Body of pancreas (tissue), 4 donors: ENCODE data around the gene CBS. TPM values are rescaled to one million over a fixed set of nuclear protein-coding genes. Genes with fewer than 3 reads are reported as not detected.
"Not testable (repeated sequence)": the region's sequence is repeated elsewhere in the genome, so short reads cannot be mapped to it uniquely, and the experiment has no call there.

Experiments
- ATAC-seq: fragments of 150-250 bp; one replicate; pipeline ENCODE4 v1.9.1; 2016
- DNase-seq, 4 donors: peaks; one replicate each; pipeline ENCODE4 v3.0.0-alpha.2; 2019
- H3K27ac ChIP-seq, 4 donors: fragments of 200-600 bp; sonication (generic); 1 replicate in 3 of 4; 2 replicates in 1 of 4; pipeline versions ENCODE4 v1.5.1 to v1.6.1; 2016 to 2019; ENCODE audit warnings: mild to moderate bottlenecking in 1 of 4, mixed read lengths in 1 of 4, moderate library complexity in 1 of 4
- H3K27me3 ChIP-seq, 2 donors: fragments of 200-600 bp; sonication (generic); one replicate each; pipeline ENCODE4 v1.6.0; 2016; ENCODE audit warnings: mild to moderate bottlenecking in 1 of 2
- H3K36me3 ChIP-seq, 2 donors: fragments of 200-600 bp; sonication (generic); replicated peaks in 1 of 2; 2 replicates each; pipeline ENCODE4 v1.5.1; 2016; ENCODE audit warnings: low read depth in 2 of 2; ENCODE audit not compliant: insufficient read depth in 1 of 2
- H3K4me1 ChIP-seq: fragments of 200-600 bp; sonication (generic); one replicate; pipeline ENCODE4 v1.6.0; 2016
- H3K4me3 ChIP-seq, 2 donors: fragments of 200-600 bp; sonication (generic); 1 replicate in 1 of 2; 2 replicates in 1 of 2; pipeline ENCODE4 v1.5.1; 2016 to 2019
- H3K9me3 ChIP-seq, 3 donors: fragments of 200-600 bp; sonication (generic); 1 replicate in 2 of 3; 2 replicates in 1 of 3; pipeline ENCODE4 v1.5.1; 2016
- WGBS, 2 donors: methylation state at CpG; one replicate each; pipeline ENCODE4 v1.1.5; 2017; 5-methylcytosine and 5-hydroxymethylcytosine counted together
- intact Hi-C: fragments of 100-400 bp; cut with DNase I; formaldehyde crosslinking; loops from one replicate; pipeline ENCODE4 v1.15.1; 2023
- total RNA-seq, 2 donors: library from RNA; depleted of rRNA; stranded (reverse); fragments of >200 nt; gene quantifications; one replicate each; pipeline ENCODE4 v1.1.0, GENCODE V29; 2016

The CBS gene
- total RNA-seq, 2 donors from 2014 or later = 196 to 199 TPM

- intact Hi-C loops, ATAC-seq: not testable (repeated sequence)
Measured at GRCh38 chr21:43091979-43092614, 16.5 kb upstream of the CBS start.

GRCh38 chr21:43090947-43091346 lies 15.3 kb upstream of the CBS start:
- H3K27ac ChIP-seq, H3K4me1 ChIP-seq, H3K27me3 ChIP-seq, DNase-seq, intact Hi-C loops, H3K4me3 ChIP-seq, ATAC-seq, H3K9me3 ChIP-seq, H3K36me3 ChIP-seq: not testable (repeated sequence)
- WGBS, 2 donors = 100% methylated on average over 1 of the region's 3 CpGs; no CpG with 5 or more reads in 1 of the 2 donors

More at GRCh38 chr21:43091979-43092614, 16.5 kb upstream of the CBS start:
- H3K36me3 ChIP-seq, H3K4me1 ChIP-seq, H3K9me3 ChIP-seq, DNase-seq, H3K4me3 ChIP-seq, H3K27ac ChIP-seq, H3K27me3 ChIP-seq: not testable (repeated sequence)
- WGBS, 2 donors = no CpG with 5 or more reads among the region's 16 CpGs

DNA sequence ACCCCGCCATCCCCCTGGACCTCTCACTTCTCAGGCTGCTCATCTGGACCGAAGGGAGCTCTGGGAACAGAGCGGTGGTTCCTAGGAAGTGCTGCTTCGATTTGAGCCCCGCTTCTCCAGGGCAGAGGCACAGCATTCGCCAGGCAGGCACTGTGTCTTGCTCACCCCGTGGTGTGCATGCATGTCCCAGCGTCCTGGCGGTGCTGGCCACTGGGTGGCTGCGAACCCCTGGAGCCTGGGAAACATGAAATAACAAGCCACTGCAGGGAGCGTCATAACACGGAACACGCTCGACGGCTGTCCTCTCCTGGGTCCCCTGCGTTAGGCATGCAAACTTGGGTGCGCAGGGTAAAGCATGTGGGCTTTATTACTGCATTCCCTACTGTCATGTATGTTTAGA lies 13.8 kb upstream of the CBS start:
- H3K27me3 ChIP-seq, ATAC-seq, H3K4me1 ChIP-seq, intact Hi-C loops, H3K4me3 ChIP-seq, H3K9me3 ChIP-seq, DNase-seq, H3K36me3 ChIP-seq, H3K27ac ChIP-seq: not testable (repeated sequence)
- WGBS, 2 donors = no CpG with 5 or more reads among the region's 17 CpGs

- ATAC-seq = peak; percentile 86
- H3K27me3 ChIP-seq, H3K4me1 ChIP-seq, DNase-seq, H3K36me3 ChIP-seq, H3K9me3 ChIP-seq, H3K4me3 ChIP-seq, intact Hi-C loops, H3K27ac ChIP-seq: not testable (repeated sequence)
- no CpG with 5 or more reads among the region's 24 CpGs for WGBS, 2 donors
Measured at GRCh38 chr21:43082587-43083300, 7.1 kb upstream of the CBS start.

DNA sequence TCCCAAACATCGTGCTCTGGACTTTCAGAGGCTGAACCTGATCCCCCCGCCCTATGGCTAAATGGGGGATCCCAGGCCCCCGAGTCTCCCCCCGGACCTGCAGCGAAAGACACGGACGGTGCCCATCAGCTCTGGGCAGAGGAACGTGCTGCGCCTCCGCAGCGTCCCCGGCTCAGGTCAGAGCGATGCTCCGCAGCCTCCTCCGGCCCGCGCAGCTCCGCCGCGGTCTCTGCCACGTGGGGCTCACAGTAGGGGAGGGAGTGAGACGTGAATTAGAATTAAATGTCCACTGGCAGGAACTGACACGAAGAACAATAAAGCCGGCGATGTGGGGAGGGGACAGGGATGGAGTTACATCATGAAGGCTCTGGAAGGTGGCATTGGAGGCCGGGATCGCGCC lies 1.0 kb upstream of the CBS start:
- H3K27me3 ChIP-seq, intact Hi-C loops, H3K27ac ChIP-seq, ATAC-seq, DNase-seq, H3K4me1 ChIP-seq, H3K36me3 ChIP-seq, H3K9me3 ChIP-seq, H3K4me3 ChIP-seq: not testable (repeated sequence)
- WGBS, 2 donors = no CpG with 5 or more reads among the region's 28 CpGs

GRCh38 chr21:43076023-43076637 lies 495 bp upstream of the CBS start:
- H3K4me3 ChIP-seq, H3K9me3 ChIP-seq, H3K36me3 ChIP-seq, H3K27me3 ChIP-seq, H3K4me1 ChIP-seq, DNase-seq, H3K27ac ChIP-seq, intact Hi-C loops: not testable (repeated sequence)
- no CpG with 5 or more reads among the region's 77 CpGs for WGBS, 2 donors
- peak; percentile 16 for ATAC-seq

DNA sequence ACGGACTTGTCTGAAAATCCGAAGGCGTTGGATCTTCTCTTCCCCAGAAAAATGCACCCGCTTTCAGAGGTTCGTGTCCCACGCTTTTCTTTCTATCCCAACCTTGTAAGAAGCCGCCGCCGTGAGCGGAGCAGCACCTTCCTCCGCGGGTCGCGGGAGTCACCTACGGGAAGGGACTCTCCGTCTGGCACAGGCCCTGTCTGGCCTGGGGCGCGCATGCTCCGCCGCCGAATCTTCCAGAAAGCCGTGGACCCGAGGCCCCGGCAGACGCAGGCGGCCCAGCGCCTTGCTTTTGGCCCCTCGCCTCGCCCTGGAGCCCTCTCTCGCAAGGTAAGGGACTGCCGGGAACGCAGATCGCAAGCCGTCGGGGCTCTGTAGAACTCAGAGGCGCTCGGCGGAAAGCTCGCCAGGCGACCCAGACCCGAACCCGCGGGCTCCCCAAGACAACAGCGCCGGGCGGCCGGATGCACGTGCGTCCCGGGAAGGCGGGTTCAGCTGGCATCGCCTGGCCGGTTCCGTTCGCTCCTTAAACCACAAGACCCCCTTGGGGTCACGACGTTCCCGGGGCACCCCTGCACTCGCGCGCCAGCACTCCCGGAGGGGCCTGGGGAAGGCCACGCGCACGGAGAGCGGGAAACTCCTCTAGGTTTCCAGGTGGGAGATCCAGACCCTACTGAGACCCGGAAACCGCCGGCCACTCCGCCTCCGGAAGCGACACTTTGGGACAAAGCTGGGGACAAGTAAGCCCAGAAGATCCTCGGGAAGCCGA lies 1.1 kb downstream of the CBS start:
- H3K36me3 ChIP-seq, H3K4me1 ChIP-seq, H3K27me3 ChIP-seq, H3K9me3 ChIP-seq, H3K27ac ChIP-seq, intact Hi-C loops, DNase-seq, H3K4me3 ChIP-seq: not testable (repeated sequence)
- ATAC-seq = peak; percentile 34
- no CpG with 5 or more reads among the region's 74 CpGs for WGBS, 2 donors

DNA sequence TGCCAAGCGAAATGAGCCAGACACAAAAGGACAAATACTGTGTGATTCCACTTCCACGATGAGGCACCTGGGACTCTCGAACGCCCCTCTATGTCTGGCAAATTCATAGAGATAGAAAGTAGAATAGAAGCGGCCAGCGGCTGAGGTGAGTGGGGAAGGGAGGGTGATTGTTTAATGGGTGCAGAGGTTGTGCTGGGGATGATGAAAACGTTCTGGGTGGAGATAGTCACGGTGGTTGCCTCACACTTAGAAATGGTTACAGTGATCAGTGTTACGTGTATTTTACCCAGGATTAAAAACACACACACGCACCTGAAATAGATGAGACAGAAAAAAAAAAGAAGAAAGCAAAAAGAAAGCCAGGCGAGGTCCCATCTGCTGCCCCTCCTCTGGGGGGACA lies 2.9 kb downstream of the CBS start:
- H3K36me3 ChIP-seq, H3K9me3 ChIP-seq, H3K4me3 ChIP-seq, H3K4me1 ChIP-seq, DNase-seq, H3K27me3 ChIP-seq, intact Hi-C loops, ATAC-seq, H3K27ac ChIP-seq: not testable (repeated sequence)
- no CpG with 5 or more reads among the region's 11 CpGs for WGBS, 2 donors

DNA sequence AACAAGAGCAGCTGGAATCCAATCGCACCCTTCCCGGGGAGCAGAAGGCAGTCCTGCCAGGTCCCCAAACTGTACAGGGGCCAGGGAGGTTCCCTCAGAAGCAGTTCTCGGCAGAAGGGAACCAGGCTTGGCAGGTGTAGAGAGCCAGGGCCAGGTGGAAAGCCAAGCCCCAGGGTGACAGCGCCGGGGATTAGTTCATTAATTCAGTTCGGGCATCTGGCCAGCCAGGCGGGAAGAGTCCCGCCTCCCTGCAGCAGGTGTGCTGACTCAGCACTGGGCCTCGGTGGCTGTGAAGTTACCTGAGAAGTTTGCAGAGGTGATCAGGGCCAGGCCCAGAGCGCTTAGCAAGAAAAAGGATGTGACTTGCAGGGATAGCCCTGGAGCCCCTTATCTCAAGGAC lies 6.0 kb downstream of the CBS start:
- not testable (repeated sequence) for H3K4me1 ChIP-seq
- WGBS, 2 donors = no CpG with 5 or more reads among the region's 10 CpGs
- ATAC-seq = peak; percentile 76

DNA sequence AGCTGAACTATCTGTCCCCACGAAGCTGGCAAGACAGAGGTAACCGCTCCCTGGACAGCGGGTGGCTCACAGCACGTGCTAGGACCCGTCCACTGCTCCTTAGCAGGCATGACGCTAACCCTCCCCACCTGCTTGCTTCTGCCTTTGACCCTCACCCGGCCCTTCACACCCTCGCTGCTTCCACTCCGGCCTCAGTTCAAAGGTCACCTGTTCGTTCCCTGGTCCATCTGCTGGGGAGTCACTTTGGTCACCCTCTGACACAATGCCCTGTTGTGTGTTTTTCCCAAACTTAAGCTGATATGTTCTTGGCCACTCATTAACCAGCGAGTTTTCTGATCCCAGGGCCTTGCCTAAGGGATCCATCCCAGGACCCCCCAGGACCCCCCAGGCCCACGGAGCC lies 7.6 kb downstream of the CBS start:
- H3K4me1 ChIP-seq, H3K36me3 ChIP-seq, DNase-seq, H3K27ac ChIP-seq, intact Hi-C loops, H3K4me3 ChIP-seq, H3K9me3 ChIP-seq, H3K27me3 ChIP-seq, ATAC-seq: not testable (repeated sequence)
- WGBS, 2 donors = no CpG with 5 or more reads among the region's 12 CpGs

More for the DNA sequence above, 6.0 kb downstream of the CBS start:
- H3K27me3 ChIP-seq, DNase-seq, H3K9me3 ChIP-seq, H3K27ac ChIP-seq, intact Hi-C loops, H3K4me3 ChIP-seq, H3K36me3 ChIP-seq: not testable (repeated sequence)

- H3K4me3 ChIP-seq, H3K4me1 ChIP-seq, intact Hi-C loops, H3K9me3 ChIP-seq, H3K27me3 ChIP-seq, DNase-seq, ATAC-seq, H3K36me3 ChIP-seq, H3K27ac ChIP-seq: not testable (repeated sequence)
- 97 to 100% methylated on average over 1 to 8 of the region's 12 CpGs for WGBS, 2 donors
Measured at GRCh38 chr21:43066690-43067089, 8.9 kb downstream of the CBS start.
